NB4 (cell line): ENCODE measurements around the gene INVS.

Source experiments
- DNase-seq: peaks from one replicate; pipeline ENCODE4 v3.0.0; 2010; ENCODE audit warnings: low read depth
- H3K4me3 ChIP-seq: one replicate; pipeline ENCODE4 v1.5.1; 2011; ENCODE audit warnings: mild to moderate bottlenecking, low read depth, low read length, moderate library complexity
- CTCF ChIP-seq: IDR thresholded peaks from one replicate; pipeline ENCODE4 v1.5.1; 2012; ENCODE audit warnings: low read depth, low read length
- MAX ChIP-seq: IDR thresholded peaks from 2 replicates; pipeline ENCODE4 v1.6.1; 2011; ENCODE audit warnings: low read depth, low read length
- MYC ChIP-seq: IDR thresholded peaks from 2 replicates; pipeline ENCODE4 v1.6.1; 2011; ENCODE audit warnings: low read depth, low read length
- POLR2A ChIP-seq: IDR thresholded peaks from 2 replicates; pipeline ENCODE4 v1.6.1; 2011; ENCODE audit warnings: mild to moderate bottlenecking; ENCODE audit not compliant: insufficient read length; ENCODE audit errors: extremely low read depth

Gene INVS

DNA sequence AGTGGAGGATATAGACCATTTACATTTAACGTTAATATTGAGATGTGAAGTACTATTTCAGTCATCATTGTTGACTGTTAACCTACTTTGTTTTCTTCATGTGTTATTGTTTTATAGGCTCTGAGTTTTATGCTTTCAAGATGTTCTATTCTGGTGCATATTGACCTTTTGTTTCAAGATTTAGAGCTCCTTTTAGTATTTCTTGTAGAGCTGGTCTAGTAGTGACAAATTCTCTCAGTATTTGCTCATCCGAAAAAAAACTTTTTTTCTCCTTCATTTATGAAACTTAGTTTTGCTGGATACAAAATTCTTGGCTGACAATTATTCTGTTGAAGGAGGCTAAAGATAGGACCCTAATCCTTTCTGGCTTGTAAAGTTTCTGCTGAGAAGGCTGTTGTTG lies 91.3 kb downstream of the INVS start:
- TF ChIP-seq CTCF (no peak), POLR2A (no peak), MYC (no peak), MAX (no peak)
- no peak overlapping the region for H3K4me3 ChIP-seq
- DNase-seq, result no peak

- H3K4me3 ChIP-seq, result no peak overlapping the region
- no peak for TF ChIP-seq MAX
- no peak for TF ChIP-seq POLR2A
- no peak for TF ChIP-seq CTCF
- no peak for TF ChIP-seq MYC
- no peak for DNase-seq
Measured at GRCh38 chr9:100191264-100191663, 92.2 kb downstream of the INVS start.

DNA sequence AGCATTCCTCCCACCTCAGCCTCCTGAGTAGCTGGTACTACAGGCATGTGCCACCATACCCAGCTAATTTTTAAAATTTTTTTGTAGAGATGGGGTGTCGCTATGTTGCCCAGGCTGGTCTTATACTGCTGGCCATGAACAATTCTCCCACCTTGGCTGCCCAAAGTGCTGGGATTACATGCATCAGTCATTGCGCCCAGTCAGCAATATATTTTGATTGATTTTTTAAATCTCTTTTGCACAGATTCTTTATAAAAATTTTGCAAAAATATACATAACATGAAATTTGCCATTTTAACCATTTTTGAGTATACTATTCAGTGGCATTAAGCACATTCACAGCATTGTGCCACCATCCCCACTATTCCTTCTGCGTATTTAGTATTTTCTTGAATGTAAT lies 94.0 kb downstream of the INVS start:
- no peak overlapping the region for H3K4me3 ChIP-seq
- DNase-seq, result no peak
- TF ChIP-seq MYC (no peak), MAX (no peak), POLR2A (no peak)

GRCh38 chr9:100196215-100196614 lies 97.2 kb downstream of the INVS start:
- no peak overlapping the region for H3K4me3 ChIP-seq
- no peak for DNase-seq
- TF ChIP-seq CTCF, result no peak
- TF ChIP-seq MYC, result no peak
- no peak for TF ChIP-seq POLR2A
- no peak for TF ChIP-seq MAX

DNA sequence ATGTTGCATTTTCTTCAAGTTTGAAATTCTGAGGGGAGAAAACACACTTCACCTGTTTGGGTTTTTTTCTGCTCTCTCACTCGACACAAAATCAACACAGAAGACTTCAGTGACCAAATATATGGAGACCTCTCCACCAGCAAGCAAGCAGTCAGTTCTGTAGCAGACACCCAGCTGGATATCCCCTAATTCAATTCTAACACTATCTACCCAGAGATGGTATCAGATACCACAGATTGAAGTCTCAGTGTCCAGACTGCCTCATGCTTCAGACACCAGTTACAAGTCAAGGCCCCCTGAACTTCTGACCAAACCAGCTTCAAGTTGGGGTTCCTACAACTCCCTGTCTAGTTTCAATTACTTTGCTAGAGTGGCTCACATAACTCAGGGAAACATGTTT lies 97.8 kb downstream of the INVS start:
- no peak for DNase-seq
- TF ChIP-seq POLR2A (no peak), MYC (no peak), CTCF (no peak)

GRCh38 chr9:100197553-100197952 lies 98.5 kb downstream of the INVS start:
- no peak for DNase-seq
- H3K4me3 ChIP-seq, result no peak overlapping the region
- TF ChIP-seq MYC (no peak), CTCF (no peak), POLR2A (no peak), MAX (no peak)

More for the DNA sequence above, 97.8 kb downstream of the INVS start:
- H3K4me3 ChIP-seq, result no peak overlapping the region
